ENCODE results near the gene ZNF598.

ZNF598 gene

DNA sequence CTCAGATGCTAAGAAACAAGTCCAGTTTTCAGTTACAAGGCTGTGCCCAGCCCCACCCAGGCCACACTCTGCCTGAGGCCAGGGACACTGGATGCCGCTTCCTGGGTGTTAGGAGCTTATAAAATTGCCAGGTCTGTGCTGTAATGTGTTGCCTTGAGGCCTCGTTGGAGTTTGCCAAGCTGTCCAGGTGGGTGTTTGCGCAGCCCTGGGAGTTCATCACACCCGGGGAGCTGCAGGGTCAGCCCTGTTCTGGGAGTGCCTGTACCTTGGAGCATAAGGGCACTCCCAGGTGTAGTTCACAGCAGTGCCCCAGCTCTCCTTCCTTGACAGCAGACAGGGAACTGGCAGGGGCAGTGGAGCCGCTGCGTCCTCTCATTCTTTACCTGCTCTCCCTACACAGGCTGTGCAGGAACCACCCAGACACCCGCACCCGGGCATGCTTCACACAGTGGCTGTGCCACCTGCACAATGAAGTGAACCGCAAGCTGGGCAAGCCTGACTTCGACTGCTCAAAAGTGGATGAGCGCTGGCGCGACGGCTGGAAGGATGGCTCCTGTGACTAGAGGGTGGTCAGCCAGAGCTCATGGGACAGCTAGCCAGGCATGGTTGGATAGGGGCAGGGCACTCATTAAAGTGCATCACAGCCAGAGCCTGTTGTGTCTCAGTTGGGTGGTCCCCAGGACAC, 24.0 kb downstream of the ZNF598 start:
- TF ChIP-seq FOXM1 (IDR thresholded peaks at IDR 0.05; ENCODE audit: borderline replicate concordance, low read depth) (no peak), RAD21 (IDR thresholded peaks at IDR 0.05; ENCODE audit: low read depth) (no peak), YY1 (IDR thresholded peaks at IDR 0.05; ENCODE audit: low read depth) (no peak), EP300 (IDR thresholded peaks at IDR 0.05; ENCODE audit: borderline replicate concordance) (no peak)
- TF ChIP-seq, protein P1, sequence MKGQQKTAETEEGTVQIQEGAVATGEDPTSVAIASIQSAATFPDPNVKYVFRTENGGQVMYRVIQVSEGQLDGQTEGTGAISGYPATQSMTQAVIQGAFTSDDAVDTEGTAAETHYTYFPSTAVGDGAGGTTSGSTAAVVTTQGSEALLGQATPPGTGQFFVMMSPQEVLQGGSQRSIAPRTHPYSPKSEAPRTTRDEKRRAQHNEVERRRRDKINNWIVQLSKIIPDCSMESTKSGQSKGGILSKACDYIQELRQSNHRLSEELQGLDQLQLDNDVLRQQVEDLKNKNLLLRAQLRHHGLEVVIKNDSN (IDR thresholded peaks at IDR 0.05) = no peak

DNA sequence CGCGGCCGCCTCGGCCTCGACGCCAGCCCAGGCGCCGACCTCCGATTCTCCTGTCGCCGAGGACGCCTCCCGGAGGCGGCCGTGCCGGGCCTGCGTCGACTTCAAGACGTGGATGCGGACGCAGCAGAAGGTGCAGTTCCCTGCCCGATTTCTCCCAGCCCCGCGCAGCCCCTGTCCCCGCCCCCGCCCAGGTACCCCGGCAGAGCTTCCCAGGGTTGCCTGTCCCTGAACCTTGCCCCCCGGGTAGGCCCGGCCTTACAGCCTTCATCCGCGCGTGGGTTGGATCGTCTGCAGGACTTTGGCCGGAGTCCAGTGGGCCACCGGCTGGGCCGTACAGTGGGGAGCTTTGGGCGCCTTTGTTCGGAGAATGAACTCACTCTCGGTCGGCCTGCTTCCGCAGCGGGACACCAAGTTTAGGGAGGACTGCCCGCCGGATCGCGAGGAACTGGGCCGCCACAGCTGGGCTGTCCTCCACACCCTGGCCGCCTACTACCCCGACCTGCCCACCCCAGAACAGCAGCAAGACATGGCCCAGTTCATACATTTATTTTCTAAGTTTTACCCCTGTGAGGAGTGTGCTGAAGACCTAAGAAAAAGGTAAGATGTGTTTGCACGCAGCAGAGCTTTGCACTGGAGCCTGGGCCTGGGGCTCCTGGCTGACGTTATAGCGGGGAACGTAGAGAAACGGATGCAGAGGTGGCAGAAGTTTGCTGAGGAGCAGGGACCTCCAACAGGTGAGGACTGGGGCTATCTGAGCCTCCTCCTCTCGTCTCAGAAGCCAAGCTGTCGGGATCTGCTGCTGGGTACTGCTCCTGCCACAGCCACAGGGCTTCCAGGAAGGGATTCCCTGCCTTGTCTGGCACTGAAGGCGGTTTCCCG, 25.0 kb downstream of the ZNF598 start:
- TF ChIP-seq RAD21 (IDR thresholded peaks at IDR 0.05; ENCODE audit: low read depth) (no peak), EGR1 (IDR thresholded peaks at IDR 0.05) (no peak), FOXM1 (IDR thresholded peaks at IDR 0.05; ENCODE audit: borderline replicate concordance, low read depth) (no peak), EP300 (IDR thresholded peaks at IDR 0.05; ENCODE audit: borderline replicate concordance) (no peak), ZBTB7A (IDR thresholded peaks at IDR 0.05; ENCODE audit: low read depth) (no peak), NFIC (IDR thresholded peaks at IDR 0.05) (peak; percentile 56; the same call in 1 of the 2 replicates)

DNA sequence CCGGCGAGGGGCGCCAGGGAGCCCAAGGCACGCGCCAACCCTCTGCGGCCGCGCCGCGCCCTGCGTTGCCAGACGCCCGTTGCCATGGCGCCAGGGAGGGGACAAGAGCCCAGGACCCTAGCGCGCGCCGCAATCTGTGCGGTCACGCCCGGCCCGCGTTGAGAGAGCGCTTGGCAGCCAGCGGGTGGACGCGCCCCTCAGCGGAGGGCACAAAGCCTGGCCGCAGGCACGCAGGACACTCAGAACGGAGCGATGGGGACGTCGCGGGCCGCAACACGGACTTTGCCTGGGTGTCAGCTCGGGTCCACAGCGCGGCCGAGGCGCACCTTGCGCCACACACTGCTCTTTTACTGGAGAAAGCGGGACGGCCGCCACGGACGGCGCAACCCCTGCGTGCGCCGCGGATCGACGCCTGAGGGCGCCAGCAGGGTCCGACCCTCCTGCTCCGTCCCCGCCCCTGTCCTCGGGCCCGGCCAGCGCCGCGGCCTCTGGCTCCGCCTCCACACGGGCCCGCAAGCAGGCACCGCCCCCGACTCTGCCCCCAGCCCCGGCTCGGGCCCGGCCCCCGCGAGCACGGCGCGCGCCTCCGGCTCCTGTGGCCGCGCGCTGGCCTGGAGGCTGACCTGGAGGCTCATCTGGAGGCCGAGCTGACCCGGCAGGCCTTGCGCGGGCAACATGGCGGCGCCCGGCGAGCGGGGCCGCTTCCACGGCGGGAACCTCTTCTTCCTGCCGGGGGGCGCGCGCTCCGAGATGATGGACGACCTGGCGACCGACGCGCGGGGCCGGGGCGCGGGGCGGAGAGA, 25.9 kb downstream of the ZNF598 start, which contains the start of gene GFER:
Gene GFER (plus strand): TSS at position 650 of the 803 bp plus-strand sequence. CDS start 26 bp downstream, at position 676.
- TF ChIP-seq YY1 (IDR thresholded peaks at IDR 0.05; ENCODE audit: low read depth) (peak; percentile 96), EP300 (IDR thresholded peaks at IDR 0.05; ENCODE audit: borderline replicate concordance) (0 out of 2 replicates have a peak, but pooled peaks have one; percentile 15), TAF1 (IDR thresholded peaks at IDR 0.05; ENCODE audit: low read depth) (peak; percentile 84; the same call in 1 of the 2 replicates), TCF12 (IDR thresholded peaks at IDR 0.05; ENCODE audit: low read depth) (0 out of 2 replicates have a peak, but pooled peaks have one; percentile 24), EGR1 (IDR thresholded peaks at IDR 0.05) (0 out of 2 replicates have a peak, but pooled peaks have one; percentile 29), ZBTB7A (IDR thresholded peaks at IDR 0.05; ENCODE audit: low read depth) (peak; percentile 91), TEAD4 (IDR thresholded peaks at IDR 0.05) (no peak; the same call in 1 of the 2 replicates), NFIC (IDR thresholded peaks at IDR 0.05) (no peak)
- TF ChIP-seq, protein P1 (IDR thresholded peaks at IDR 0.05) = no peak
- TF ChIP-seq, protein P2, sequence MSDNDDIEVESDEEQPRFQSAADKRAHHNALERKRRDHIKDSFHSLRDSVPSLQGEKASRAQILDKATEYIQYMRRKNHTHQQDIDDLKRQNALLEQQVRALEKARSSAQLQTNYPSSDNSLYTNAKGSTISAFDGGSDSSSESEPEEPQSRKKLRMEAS (IDR thresholded peaks at IDR 0.05) = peak; percentile 32

- TF ChIP-seq EGR1 (IDR thresholded peaks at IDR 0.05) (no peak), TEAD4 (IDR thresholded peaks at IDR 0.05) (no peak), TAF1 (IDR thresholded peaks at IDR 0.05; ENCODE audit: low read depth) (no peak), FOXM1 (IDR thresholded peaks at IDR 0.05; ENCODE audit: borderline replicate concordance, low read depth) (no peak), EP300 (IDR thresholded peaks at IDR 0.05; ENCODE audit: borderline replicate concordance) (no peak), NFIC (IDR thresholded peaks at IDR 0.05) (no peak), RAD21 (IDR thresholded peaks at IDR 0.05; ENCODE audit: low read depth) (no peak), ZBTB7A (IDR thresholded peaks at IDR 0.05; ENCODE audit: low read depth) (no peak), REST (IDR thresholded peaks at IDR 0.05; ENCODE audit: low read depth) (no peak)
- TF ChIP-seq, protein P2 (IDR thresholded peaks at IDR 0.05) = no peak
Observed at GRCh38 chr16:1982991-1983543, 26.6 kb downstream of the ZNF598 start.

DNA sequence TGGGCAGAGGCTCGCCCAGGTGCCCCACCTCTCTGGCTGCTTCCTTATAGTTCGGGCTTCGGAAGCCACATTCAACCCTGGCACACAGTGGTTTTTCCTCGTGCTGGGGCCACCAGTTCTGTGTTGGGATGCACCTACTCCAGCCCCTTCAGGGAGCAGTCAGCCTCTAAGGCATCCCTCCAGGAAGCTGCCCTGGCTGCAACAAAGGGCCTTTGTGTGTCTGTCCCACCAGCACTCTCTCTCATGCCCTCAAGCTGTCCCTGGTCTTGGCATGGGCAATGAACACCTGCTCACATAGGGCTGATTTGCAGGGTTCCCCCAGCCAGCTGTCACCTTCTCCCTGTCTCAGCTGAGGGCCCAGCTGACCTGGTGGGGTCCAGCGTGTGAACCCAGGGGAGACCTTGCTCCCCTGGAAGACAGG, 27.6 kb downstream of the ZNF598 start:
- TF ChIP-seq, protein P2 (IDR thresholded peaks at IDR 0.05) = no peak
- no peak for TF ChIP-seq TAF1 (IDR thresholded peaks at IDR 0.05; ENCODE audit: low read depth)
- TF ChIP-seq FOXM1 (IDR thresholded peaks at IDR 0.05; ENCODE audit: borderline replicate concordance, low read depth) = no peak
- no peak for TF ChIP-seq RAD21 (IDR thresholded peaks at IDR 0.05; ENCODE audit: low read depth)
- TF ChIP-seq NFIC (IDR thresholded peaks at IDR 0.05) = no peak
- TF ChIP-seq TCF12 (IDR thresholded peaks at IDR 0.05; ENCODE audit: low read depth) = no peak
- no peak for TF ChIP-seq CREB1 (IDR thresholded peaks at IDR 0.05; ENCODE audit: low read depth)
- no peak for TF ChIP-seq TEAD4 (IDR thresholded peaks at IDR 0.05)
- TF ChIP-seq EP300 (IDR thresholded peaks at IDR 0.05; ENCODE audit: borderline replicate concordance) = no peak
- TF ChIP-seq, protein P1 (IDR thresholded peaks at IDR 0.05) = no peak
- TF ChIP-seq YY1 (IDR thresholded peaks at IDR 0.05; ENCODE audit: low read depth) = no peak
- no peak for TF ChIP-seq CEBPB (IDR thresholded peaks at IDR 0.05)
- no peak for TF ChIP-seq EGR1 (IDR thresholded peaks at IDR 0.05)
- no peak for TF ChIP-seq ZBTB7A (IDR thresholded peaks at IDR 0.05; ENCODE audit: low read depth)
- no peak for TF ChIP-seq REST (IDR thresholded peaks at IDR 0.05; ENCODE audit: low read depth)
